Measurements from ENCODE around the gene AGRN. TPM values are rescaled to one million over a fixed set of nuclear protein-coding genes. Genes with fewer than 3 reads are reported as not detected.

The AGRN gene
- polyA plus RNA-seq, 3 donors: 0.06 to 4.7 (median 0.43) TPM

DNA sequence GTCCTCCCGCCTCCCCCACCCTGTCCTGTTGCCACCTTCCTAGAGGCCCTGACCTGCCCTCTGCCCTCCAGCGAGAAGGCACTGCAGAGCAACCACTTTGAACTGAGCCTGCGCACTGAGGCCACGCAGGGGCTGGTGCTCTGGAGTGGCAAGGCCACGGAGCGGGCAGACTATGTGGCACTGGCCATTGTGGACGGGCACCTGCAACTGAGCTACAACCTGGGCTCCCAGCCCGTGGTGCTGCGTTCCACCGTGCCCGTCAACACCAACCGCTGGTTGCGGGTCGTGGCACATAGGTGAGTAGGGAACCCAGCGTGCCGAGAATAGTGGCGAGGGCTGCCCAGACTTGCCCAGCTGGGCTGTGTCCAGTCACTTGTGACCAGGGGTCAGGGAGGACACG, 33.8 kb downstream of the AGRN start:
- Mint-ChIP-seq H3K9me3 (peaks cover 0 to 3% (median 0%) of the 10 kb centered on the region in 7 donors), H3K27ac (no peak overlapping the region), H3K36me3 (peaks cover 0 to 1% of the 10 kb centered on the region in 2 donors), H3K27me3 (ENCODE audit: low read depth in 3 of 3) (peaks cover 20 to 23% (median 21%) of the 10 kb centered on the region in 3 donors), H3K4me3 (no peak overlapping the region), H3K4me1 (peaks cover under 1% of the 10 kb centered on the region)
- peaks cover under 1 to 1% of the 10 kb centered on the region in 2 donors for H3K4me1 ChIP-seq (ENCODE audit: control insufficient read depth in 1 of 2, insufficient read depth in 2 of 2, low read length in 2 of 2)
- H3K4me3 ChIP-seq (replicated peaks in 1 of 3; ENCODE audit: low read depth in 2 of 3, low read length in 3 of 3): no peak overlapping the region
- no peak overlapping the region for H3K27ac ChIP-seq (ENCODE audit: low read depth in 1 of 2, low read length in 2 of 2)
- TF ChIP-seq, protein P1, sequence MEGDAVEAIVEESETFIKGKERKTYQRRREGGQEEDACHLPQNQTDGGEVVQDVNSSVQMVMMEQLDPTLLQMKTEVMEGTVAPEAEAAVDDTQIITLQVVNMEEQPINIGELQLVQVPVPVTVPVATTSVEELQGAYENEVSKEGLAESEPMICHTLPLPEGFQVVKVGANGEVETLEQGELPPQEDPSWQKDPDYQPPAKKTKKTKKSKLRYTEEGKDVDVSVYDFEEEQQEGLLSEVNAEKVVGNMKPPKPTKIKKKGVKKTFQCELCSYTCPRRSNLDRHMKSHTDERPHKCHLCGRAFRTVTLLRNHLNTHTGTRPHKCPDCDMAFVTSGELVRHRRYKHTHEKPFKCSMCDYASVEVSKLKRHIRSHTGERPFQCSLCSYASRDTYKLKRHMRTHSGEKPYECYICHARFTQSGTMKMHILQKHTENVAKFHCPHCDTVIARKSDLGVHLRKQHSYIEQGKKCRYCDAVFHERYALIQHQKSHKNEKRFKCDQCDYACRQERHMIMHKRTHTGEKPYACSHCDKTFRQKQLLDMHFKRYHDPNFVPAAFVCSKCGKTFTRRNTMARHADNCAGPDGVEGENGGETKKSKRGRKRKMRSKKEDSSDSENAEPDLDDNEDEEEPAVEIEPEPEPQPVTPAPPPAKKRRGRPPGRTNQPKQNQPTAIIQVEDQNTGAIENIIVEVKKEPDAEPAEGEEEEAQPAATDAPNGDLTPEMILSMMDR (IDR thresholded peaks at IDR 0.05): no peak
- H3K27me3 ChIP-seq (ENCODE audit: control insufficient read depth in 2 of 2, insufficient read depth in 2 of 2, low read length in 2 of 2): peaks cover 0 to 10% of the 10 kb centered on the region in 2 donors
- H3K4me2 ChIP-seq (replicated peaks; ENCODE audit: extremely low read depth, low read length, poor library complexity, severe bottlenecking): no peak overlapping the region
- intact Hi-C loops (cut with micrococcal nuclease): no loop called here
- no peak overlapping the region for H3K9ac ChIP-seq (ENCODE audit: insufficient read depth, low read length, poor library complexity, severe bottlenecking)
- no peaks in the 10 kb centered on the region for H3K36me3 ChIP-seq (replicated peaks in 1 of 2; ENCODE audit: control insufficient read depth in 1 of 2, insufficient read depth in 2 of 2, low read length in 2 of 2)
- DNase-seq: no peak
- no peaks in the 10 kb centered on the region for H3K9me3 ChIP-seq (replicated peaks in 1 of 2; ENCODE audit: control insufficient read depth in 1 of 2, insufficient read depth in 1 of 2, low read length in 2 of 2)
- H3K79me2 ChIP-seq (ENCODE audit: insufficient read depth, low read length): no peaks in the 10 kb centered on the region
- no peaks in the 10 kb centered on the region for H4K20me1 ChIP-seq (ENCODE audit: insufficient read depth, low read length)
- no peak overlapping the region for H2AFZ ChIP-seq (ENCODE audit: insufficient read depth, low read depth, low read length, poor library complexity, severe bottlenecking)
- 97% methylated on average over 18 of the region's 18 CpGs for WGBS (ENCODE audit: insufficient coverage)

DNA sequence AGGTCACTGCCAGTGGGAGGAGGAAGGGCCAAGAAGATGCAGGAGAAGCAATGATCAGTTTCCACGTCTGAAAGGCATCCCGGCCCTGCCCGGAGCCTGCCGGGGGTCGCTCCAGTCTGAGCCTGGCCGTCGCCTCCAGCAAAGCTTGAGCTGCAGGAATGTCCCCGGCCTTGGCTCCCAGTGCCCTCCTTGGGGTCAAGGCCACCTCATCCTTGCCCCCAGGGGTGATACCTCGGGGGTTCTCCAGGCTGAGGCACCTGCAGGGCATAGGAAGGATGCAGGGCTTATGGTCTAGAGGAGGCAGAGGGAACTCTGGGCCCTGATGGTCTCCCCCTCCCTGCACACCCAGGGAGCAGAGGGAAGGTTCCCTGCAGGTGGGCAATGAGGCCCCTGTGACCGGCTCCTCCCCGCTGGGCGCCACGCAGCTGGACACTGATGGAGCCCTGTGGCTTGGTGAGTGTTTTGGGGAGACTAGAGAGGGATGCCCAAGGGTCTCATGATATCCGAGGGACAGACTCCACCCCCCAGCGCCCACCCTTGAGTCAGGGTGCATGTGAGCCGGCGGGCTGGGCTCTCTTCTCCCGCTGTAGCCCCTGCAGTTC, 34.3 kb downstream of the AGRN start:
- Mint-ChIP-seq H3K9me3 (peaks cover 0 to 4% (median 2%) of the 10 kb centered on the region in 7 donors), H3K27ac (no peak overlapping the region), H3K4me3 (no peak overlapping the region), H3K27me3 (ENCODE audit: low read depth in 3 of 3) (peaks cover 25 to 28% (median 25%) of the 10 kb centered on the region in 3 donors), H3K4me1 (peaks cover 4% of the 10 kb centered on the region), H3K36me3 (peaks cover 0 to 1% of the 10 kb centered on the region in 2 donors)
- 98% methylated on average over 13 of the region's 18 CpGs for WGBS (ENCODE audit: insufficient coverage)
- Histone ChIP-seq H3K4me3 (replicated peaks in 1 of 3; ENCODE audit: low read depth in 2 of 3, low read length in 3 of 3) (no peak overlapping the region), H3K27me3 (ENCODE audit: control insufficient read depth in 2 of 2, insufficient read depth in 2 of 2, low read length in 2 of 2) (peaks cover 0 to 15% of the 10 kb centered on the region in 2 donors), H3K36me3 (replicated peaks in 1 of 2; ENCODE audit: control insufficient read depth in 1 of 2, insufficient read depth in 2 of 2, low read length in 2 of 2) (no peaks in the 10 kb centered on the region), H3K27ac (ENCODE audit: low read depth in 1 of 2, low read length in 2 of 2) (no peak overlapping the region), H3K4me1 (ENCODE audit: control insufficient read depth in 1 of 2, insufficient read depth in 2 of 2, low read length in 2 of 2) (peaks cover 5 to 6% of the 10 kb centered on the region in 2 donors), H4K20me1 (ENCODE audit: insufficient read depth, low read length) (no peaks in the 10 kb centered on the region), H3K9me3 (replicated peaks in 1 of 2; ENCODE audit: control insufficient read depth in 1 of 2, insufficient read depth in 1 of 2, low read length in 2 of 2) (no peaks in the 10 kb centered on the region), H3K4me2 (replicated peaks; ENCODE audit: extremely low read depth, low read length, poor library complexity, severe bottlenecking) (no peak overlapping the region), H3K9ac (ENCODE audit: insufficient read depth, low read length, poor library complexity, severe bottlenecking) (no peak overlapping the region), H2AFZ (ENCODE audit: insufficient read depth, low read depth, low read length, poor library complexity, severe bottlenecking) (no peak overlapping the region), H3K79me2 (ENCODE audit: insufficient read depth, low read length) (no peaks in the 10 kb centered on the region)
- TF ChIP-seq, protein P1 (IDR thresholded peaks at IDR 0.05): no peak
- intact Hi-C loops (cut with micrococcal nuclease): no loop called here
- DNase-seq: no peak

Data from CD14-positive monocyte (primary cell).